K562 (cell line): ENCODE measurements around the gene SCYL1. TPM values are rescaled to one million over a fixed set of nuclear protein-coding genes. Genes with fewer than 3 reads are reported as not detected.

Source experiments
- ARID1B ChIP-seq: fragments of 450-650 bp; IDR thresholded peaks from 2 replicates; pipeline ENCODE4 v1.6.1; 2016; ENCODE audit warnings: antibody characterized with exemption, mild to moderate bottlenecking, inconsistent platforms
- EP300 ChIP-seq: IDR thresholded peaks from 2 replicates; pipeline ENCODE4 v1.6.1; 2012; ENCODE audit warnings: low read length, improper control_type of control experiment
- FIP1L1 ChIP-seq: fragments of 200-400 bp; formaldehyde crosslinking; IDR thresholded peaks from 2 replicates; pipeline ENCODE4 v1.6.1; 2018; ENCODE audit warnings: mild to moderate bottlenecking, low read depth, low read length; ENCODE audit not compliant: poor library complexity, severe bottlenecking
- HNRNPUL1 ChIP-seq: fragments of 200-400 bp; formaldehyde crosslinking; IDR thresholded peaks from 2 replicates; pipeline ENCODE4 v1.6.1; 2017; ENCODE audit warnings: low read length
- ILF3 ChIP-seq: fragments of 450-650 bp; IDR thresholded peaks from 2 replicates; pipeline ENCODE4 v1.6.1; 2018; ENCODE audit warnings: antibody characterized with exemption, mild to moderate bottlenecking, moderate library complexity, borderline replicate concordance
- JUNB ChIP-seq: fragments of 450-650 bp; formaldehyde crosslinking; conservative IDR thresholded peaks from 2 replicates; pipeline ENCODE4 v1.4.0; 2020; ENCODE audit warnings: mild to moderate bottlenecking
- NR3C1 ChIP-seq: sonication (generic); formaldehyde crosslinking; IDR thresholded peaks from 2 replicates; pipeline ENCODE4 v1.8.1; 2022; ENCODE audit warnings: missing genetic modification reagents
- RFX5 ChIP-seq: IDR thresholded peaks from 2 replicates; pipeline ENCODE4 v1.6.1; 2011; ENCODE audit warnings: low read depth, mild to moderate bottlenecking, improper control_type of control experiment, low read length
- SMAD3 ChIP-seq: fragments of 450-650 bp; formaldehyde crosslinking; conservative IDR thresholded peaks from 2 replicates; pipeline ENCODE4 v1.4.0; 2020; ENCODE audit warnings: mild to moderate bottlenecking
- SRSF9 ChIP-seq: fragments of 200-400 bp; formaldehyde crosslinking; IDR thresholded peaks from 2 replicates; pipeline ENCODE4 v1.6.1; 2017; ENCODE audit warnings: low read depth, low read length, borderline replicate concordance
- ZKSCAN3 ChIP-seq: fragments of 250-450 bp; sonication (Bioruptor Pico); IDR thresholded peaks from 2 replicates; pipeline ENCODE4 v1.4.0; 2020
- ZNF134 ChIP-seq: fragments of 250-450 bp; sonication (Bioruptor Pico); conservative IDR thresholded peaks from 2 replicates; pipeline ENCODE4 v1.4.0; 2020
- ZNF780A ChIP-seq: fragments of 250-450 bp; sonication (Bioruptor Pico); IDR thresholded peaks from 2 replicates; pipeline ENCODE4 v1.5.0; 2021; ENCODE audit warnings: mild to moderate bottlenecking
- polyA plus RNA-seq, 8 experiments: library from polyadenylated mRNA; depleted of rRNA in 4 of 8; stranded (reverse) in 5 of 8; unstranded in 3 of 8; fragments of >200 nt; fragmentation: Nextera tagmentation in 2 of 8; fragmentation: Illumina TruSeq in 1 of 8; extraction: Ambion mirVana in 2 of 8; extraction: Trizol in 1 of 8; gene quantifications; 2 replicates each; pipeline versions ENCODE4 v1.2.1 to v1.2.3, GENCODE V29; 2011 to 2014; ENCODE audit warnings: inconsistent platforms in 1 of 8, missing spikeins in 1 of 8
- total RNA-seq, 7 experiments: library from RNA; depleted of rRNA in 6 of 7; stranded (reverse); fragments of >200 nt in 6 of 7; fragmentation: Illumina TruSeq in 2 of 7; extraction: Trizol in 2 of 7; gene quantifications; 2 replicates each; pipeline versions ENCODE4 v1.2.1 to v1.2.3, GENCODE V29; 2011 to 2021; ENCODE audit warnings: low replicate concordance in 1 of 7
- TF ChIP-seq, protein P1 (sequence below): fragments of 450-650 bp; IDR thresholded peaks from one replicate; pipeline ENCODE4 v1.6.1; 2018; ENCODE audit warnings: mild to moderate bottlenecking, moderate library complexity; ENCODE audit not compliant: partially characterized antibody
- TF ChIP-seq, protein P2 (sequence below): fragments of 450-650 bp; IDR thresholded peaks from 2 replicates; pipeline ENCODE4 v1.6.1; 2017; ENCODE audit warnings: antibody characterized with exemption, mild to moderate bottlenecking
- TF ChIP-seq, protein P3 (sequence below): sonication (generic); formaldehyde crosslinking; IDR thresholded peaks from 2 replicates; pipeline ENCODE4 v1.9.0; 2022; ENCODE audit warnings: mild to moderate bottlenecking, missing genetic modification reagents

The SCYL1 gene
- total and polyA plus RNA-seq, 9 of the 15 experiments (the other 6 are each of a cell fraction or from before 2014, with no cell fraction given): 1.9 to 145 (median 57.6) TPM

DNA sequence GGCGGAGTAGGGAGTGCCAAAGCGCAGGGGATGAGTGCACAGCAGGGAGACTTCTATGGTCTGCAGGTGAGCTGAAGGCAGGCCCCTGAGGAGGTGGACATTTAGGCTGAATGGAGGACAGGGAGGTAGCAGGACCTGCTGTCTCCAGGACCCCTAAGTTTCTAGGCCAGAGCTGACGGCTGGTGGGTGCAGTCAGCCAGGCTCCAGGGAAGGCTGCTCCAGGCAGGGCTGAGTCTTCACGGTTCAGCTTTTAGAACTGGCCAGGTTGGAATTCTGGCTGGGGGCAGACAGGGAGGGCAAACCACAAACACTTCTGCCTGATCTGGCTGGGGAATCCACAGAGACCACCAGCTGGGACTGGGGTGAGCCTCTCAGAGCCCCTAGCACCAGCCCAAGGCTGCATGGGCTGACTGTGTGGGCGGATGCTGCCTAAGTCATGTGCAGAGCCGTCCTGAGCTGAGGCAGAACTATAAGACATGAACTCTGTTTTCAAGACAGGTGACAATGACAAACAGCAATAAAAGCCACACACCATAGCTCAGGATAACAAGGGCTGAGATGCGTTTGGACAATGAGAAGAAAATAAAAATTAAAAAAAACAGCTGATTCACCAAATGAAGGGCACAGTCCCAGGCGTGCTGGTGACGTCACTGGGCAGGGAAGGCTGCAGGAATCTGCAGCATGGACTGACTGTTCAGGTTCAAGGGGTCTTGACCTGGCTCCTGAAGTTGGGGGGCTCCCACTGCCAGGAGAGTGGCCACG is 36.4 kb upstream of the SCYL1 start (continued):
- TF ChIP-seq, protein P1, sequence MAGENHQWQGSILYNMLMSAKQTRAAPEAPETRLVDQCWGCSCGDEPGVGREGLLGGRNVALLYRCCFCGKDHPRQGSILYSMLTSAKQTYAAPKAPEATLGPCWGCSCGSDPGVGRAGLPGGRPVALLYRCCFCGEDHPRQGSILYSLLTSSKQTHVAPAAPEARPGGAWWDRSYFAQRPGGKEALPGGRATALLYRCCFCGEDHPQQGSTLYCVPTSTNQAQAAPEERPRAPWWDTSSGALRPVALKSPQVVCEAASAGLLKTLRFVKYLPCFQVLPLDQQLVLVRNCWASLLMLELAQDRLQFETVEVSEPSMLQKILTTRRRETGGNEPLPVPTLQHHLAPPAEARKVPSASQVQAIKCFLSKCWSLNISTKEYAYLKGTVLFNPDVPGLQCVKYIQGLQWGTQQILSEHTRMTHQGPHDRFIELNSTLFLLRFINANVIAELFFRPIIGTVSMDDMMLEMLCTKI: no peak
- TF ChIP-seq, protein P2, sequence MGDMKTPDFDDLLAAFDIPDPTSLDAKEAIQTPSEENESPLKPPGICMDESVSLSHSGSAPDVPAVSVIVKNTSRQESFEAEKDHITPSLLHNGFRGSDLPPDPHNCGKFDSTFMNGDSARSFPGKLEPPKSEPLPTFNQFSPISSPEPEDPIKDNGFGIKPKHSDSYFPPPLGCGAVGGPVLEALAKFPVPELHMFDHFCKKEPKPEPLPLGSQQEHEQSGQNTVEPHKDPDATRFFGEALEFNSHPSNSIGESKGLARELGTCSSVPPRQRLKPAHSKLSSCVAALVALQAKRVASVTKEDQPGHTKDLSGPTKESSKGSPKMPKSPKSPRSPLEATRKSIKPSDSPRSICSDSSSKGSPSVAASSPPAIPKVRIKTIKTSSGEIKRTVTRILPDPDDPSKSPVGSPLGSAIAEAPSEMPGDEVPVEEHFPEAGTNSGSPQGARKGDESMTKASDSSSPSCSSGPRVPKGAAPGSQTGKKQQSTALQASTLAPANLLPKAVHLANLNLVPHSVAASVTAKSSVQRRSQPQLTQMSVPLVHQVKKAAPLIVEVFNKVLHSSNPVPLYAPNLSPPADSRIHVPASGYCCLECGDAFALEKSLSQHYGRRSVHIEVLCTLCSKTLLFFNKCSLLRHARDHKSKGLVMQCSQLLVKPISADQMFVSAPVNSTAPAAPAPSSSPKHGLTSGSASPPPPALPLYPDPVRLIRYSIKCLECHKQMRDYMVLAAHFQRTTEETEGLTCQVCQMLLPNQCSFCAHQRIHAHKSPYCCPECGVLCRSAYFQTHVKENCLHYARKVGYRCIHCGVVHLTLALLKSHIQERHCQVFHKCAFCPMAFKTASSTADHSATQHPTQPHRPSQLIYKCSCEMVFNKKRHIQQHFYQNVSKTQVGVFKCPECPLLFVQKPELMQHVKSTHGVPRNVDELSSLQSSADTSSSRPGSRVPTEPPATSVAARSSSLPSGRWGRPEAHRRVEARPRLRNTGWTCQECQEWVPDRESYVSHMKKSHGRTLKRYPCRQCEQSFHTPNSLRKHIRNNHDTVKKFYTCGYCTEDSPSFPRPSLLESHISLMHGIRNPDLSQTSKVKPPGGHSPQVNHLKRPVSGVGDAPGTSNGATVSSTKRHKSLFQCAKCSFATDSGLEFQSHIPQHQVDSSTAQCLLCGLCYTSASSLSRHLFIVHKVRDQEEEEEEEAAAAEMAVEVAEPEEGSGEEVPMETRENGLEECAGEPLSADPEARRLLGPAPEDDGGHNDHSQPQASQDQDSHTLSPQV: no peak
- TF ChIP-seq, protein P3, sequence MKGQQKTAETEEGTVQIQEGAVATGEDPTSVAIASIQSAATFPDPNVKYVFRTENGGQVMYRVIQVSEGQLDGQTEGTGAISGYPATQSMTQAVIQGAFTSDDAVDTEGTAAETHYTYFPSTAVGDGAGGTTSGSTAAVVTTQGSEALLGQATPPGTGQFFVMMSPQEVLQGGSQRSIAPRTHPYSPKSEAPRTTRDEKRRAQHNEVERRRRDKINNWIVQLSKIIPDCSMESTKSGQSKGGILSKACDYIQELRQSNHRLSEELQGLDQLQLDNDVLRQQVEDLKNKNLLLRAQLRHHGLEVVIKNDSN (CRISPR knock-in tag): no peak
- TF ChIP-seq NR3C1 (no peak), ZNF134 (CRISPR knock-in tag) (no peak), FIP1L1 (no peak), RFX5 (no peak), EP300 (no peak), SMAD3 (CRISPR knock-in tag) (no peak), ILF3 (no peak), ARID1B (no peak), JUNB (CRISPR knock-in tag) (no peak), ZKSCAN3 (no peak), HNRNPUL1 (no peak), ZNF780A (CRISPR knock-in tag) (no peak), SRSF9 (no peak)
